ENCODE measurements around the gene SLAMF6.
"Not testable (repeated sequence)": the region's sequence is repeated elsewhere in the genome, so short reads cannot be mapped to it uniquely, and the experiment has no call there.

SLAMF6 gene

DNA sequence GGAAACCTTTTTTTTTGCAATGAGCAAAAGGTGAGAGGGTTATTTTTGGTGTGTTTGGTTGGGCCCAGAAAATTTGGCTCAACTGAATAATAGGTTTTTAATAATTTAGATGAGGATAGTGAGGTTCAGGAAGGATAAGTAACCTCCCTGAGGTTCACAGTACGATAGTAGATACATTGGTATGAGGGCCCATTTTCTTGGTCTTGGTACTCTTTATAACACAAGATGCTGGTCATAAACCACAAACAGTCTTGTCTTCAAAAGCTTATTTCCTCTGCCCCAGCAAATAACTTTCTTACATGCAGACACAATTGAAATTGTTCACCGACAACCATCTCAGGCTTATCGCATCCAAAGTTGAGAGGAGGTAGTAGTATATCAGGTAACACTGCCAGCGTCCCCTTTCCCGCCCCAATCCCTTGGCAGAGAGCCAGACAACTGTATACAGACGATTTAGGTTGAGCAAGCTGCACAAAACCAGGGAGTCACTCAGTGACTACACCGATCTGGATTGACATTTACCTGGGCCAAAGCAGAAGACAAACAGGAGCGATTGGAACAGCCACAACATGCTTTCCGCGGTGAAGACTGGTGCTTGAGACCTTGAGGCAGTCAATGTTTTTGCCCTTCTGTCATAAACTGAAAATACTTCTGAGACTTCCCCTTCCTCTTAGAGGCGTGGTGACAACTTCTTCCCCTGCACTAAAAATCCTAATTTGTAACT, at the start of gene SLAMF6:
TSS of gene SLAMF6 (minus strand) at position 634 of the 724 bp plus-strand sequence. CDS start at position 571, 63 bp downstream.
- no peak for DNase-seq

DNA sequence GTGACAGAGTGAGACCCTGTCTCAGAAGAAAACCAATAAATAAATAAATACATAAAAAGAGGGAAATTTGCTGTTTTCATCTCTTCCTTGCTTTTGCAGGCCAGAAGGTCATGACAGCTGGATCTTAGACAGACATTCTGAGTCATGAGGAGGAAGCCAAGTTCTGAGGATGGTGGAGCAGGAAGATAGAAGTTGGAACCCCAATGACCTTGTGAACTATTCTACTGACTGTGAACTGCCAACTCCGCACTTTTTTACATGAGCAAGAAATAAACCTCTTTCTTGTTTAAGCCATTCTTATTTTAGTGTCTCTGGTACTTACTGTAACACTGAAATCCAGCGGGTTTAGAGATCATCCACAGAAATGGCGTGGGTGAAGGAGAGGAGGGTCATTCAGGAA, 47.8 kb upstream of the SLAMF6 start:
- DNase-seq: no peak

DNA sequence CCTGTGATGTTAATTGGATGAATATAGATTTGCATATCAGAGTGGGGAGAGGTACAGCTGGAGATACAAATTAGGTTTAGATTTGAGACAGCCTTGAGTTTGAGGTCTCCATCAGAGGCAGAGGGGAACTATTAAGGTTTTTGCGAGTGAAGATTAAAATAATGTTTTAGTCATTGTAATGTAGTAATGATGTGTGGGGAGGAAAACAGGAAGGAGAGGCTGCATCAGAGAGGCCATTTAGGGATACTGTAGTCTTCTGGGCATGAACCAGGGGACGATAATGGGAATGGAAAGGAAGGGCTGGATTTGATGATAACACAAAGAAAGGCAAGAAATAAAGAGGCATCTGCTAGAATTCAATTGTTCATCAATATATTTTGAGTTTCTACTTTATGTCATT, 46.8 kb upstream of the SLAMF6 start:
- DNase-seq: no peak

DNA sequence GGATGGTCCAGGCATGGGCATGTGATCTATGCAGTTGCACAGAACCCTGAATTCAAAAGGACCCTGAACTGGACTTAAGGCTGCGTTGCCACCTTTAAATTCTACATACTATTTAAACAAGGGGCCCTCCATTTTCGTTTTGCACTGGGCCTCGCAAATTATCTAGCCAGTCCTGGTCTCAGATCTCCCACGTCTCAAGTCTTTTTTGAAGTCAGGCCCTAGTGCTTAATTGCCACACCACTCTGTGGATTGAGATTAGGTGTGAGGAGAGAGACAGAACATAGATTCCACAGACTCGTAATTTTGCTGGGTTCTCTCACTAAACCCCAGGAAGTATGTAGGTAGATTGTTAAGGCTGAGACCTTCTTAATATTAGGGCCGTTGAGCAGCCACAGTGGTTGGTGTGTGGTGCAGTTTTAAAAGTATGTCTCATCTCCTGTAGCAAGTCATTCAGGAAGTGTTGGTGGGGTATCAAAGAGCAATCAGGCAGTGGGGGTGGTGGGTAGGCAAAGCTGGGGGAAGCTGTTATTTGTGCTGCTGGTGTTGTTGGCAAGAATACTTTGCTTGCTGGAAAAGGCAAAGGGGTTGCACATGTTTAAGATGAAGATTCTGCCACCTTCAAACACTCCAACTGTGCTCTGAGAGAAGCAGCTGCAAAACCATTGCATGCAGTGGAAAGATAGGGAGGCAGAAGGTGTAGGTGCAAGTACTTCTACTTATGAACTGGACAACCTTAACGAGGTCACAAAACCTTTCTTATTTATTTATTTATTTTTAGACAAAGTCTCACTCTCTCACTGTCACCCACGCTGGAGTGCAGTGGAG, 45.0 kb upstream of the SLAMF6 start:
- no peak for DNase-seq

DNA sequence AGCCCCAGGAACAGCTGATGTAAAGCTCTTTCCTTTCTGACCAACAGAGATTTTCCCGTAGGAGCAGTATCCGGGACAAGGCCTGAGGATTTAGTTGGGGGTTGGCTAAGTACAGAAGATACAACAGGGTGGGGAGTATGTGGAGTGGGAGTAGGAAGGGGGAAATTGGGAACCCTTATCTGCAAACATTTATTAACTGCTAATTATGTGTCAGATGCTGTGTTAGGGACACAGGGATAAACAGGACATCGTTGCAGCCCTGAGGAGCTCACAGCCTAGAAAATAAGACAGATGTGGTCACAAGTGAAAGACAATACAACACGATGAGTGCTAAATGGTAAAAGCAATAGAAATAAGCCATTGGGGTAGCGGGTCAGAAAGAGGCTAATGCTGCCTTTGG, 44.3 kb upstream of the SLAMF6 start:
- no peak for DNase-seq

DNA sequence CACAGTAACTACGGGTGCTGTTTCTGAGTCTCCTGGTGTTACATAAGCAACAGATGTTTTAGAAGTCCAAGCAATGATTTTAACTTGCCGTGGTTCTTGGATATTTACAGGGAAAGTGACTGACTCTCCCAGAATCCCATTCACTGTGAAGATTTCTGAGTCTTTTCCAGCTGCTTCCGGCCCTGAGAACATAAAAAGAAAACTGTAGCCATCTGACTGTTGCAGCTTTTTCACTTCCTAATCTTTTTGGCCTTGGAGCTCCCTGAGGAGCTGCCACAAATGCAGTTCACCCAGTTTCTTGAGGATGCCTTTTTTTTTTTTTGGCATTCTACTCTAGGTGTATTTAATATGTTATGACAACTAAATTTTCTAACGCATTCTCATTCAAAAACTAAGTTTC, 42.5 kb upstream of the SLAMF6 start:
- no peak for DNase-seq

DNA sequence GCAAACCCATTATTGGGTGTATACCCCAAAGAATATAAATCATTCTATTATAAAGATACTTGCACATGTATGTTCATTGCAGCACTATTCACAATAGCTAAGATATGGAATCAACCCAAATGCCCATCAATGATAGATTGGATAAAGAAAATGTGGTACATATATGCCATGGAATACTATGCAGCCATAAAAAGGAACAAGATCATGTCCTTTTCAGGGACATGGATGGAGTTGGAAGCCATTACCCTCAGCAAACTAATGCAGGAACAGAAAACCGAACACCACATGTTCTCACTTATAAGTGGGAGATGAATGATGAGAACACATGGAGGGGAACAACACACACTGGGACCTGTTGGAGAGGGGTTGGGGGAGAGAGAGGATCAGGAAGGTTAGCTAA, 40.2 kb upstream of the SLAMF6 start:
- DNase-seq: not testable (repeated sequence)

DNA sequence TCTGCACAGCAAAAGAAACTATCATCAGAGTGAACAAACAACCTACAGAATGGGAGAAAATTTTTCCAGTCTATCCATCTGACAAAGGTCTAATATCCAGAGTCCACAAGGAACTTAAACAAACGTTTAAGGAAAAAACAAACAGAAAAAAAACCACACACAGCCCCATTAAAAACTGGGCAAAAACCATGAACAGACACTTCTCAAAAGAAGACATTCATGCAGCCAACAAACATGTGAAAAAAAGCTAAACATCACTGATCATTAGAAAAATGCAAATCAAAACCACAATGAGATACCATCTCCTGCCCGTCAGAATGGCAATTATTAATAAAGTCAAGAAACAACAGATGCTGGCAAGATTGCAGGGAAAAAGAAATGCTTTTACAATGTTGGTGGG, 39.7 kb upstream of the SLAMF6 start:
- DNase-seq: not testable (repeated sequence)

DNA sequence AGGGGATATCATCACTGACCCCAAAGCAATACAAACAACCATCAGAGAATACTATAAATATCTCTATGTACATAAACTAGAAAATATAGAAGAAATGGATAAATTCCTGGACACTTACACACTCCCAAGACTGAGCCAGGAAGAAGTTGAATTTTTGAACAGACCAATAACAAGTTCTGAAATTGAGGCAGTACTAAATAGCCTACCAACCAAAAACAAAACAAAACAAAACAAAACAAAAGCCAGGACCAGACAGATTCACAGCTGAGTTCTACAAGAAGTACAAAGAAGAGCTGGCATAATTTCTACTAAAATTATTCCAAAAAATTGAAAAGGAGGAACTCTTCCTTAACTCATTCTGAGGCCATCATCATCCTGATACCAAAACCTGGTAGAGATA, 37.8 kb upstream of the SLAMF6 start:
- no peak for DNase-seq

DNA sequence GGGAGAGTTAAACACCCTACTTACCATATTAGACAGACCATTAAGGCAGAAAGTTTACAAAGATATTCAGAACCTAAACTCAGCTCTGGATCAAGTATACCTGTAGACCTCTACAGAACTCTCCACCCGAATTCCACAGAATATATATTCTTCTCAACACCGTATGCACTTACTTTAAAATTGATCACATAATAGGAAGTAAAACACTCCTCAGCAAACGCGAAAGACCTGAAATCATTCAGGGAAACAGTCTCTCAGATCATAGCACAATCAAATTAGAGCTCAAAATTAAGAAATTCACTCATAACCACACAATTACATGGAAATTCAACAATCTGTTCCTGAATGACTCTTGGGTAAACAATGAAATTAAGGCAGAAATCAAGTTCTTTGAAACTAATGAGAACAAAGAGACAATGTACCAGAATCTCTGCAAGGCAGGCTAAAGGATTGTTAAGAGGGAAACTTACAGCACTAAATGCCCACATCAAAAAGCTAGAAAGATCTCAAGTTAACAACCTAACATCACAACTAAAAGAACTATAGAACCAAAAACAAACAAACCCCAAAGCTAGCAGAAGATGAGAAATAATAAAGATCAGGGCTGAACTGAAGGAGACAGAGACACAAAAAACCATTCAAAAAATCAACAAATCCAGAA, 37.1 kb upstream of the SLAMF6 start:
- DNase-seq: no peak

DNA sequence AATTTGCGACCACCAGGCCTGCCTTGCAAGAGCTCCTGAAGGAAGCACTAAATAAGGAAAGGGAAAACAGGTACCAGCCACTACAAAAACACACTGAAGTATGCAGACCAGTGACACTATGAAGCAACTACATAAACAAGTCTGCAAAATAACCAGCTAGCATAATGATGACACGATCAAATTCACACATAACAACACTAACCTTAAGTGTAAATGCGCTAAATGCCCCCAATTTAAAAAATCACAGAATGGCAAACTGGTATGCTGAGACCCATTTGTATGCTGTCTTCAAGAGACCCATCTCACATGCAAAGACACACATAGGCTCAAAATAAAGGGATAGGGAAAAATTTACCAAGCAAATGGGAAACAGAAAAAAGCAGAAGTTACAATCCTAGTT, 36.4 kb upstream of the SLAMF6 start:
- not testable (repeated sequence) for DNase-seq

DNA sequence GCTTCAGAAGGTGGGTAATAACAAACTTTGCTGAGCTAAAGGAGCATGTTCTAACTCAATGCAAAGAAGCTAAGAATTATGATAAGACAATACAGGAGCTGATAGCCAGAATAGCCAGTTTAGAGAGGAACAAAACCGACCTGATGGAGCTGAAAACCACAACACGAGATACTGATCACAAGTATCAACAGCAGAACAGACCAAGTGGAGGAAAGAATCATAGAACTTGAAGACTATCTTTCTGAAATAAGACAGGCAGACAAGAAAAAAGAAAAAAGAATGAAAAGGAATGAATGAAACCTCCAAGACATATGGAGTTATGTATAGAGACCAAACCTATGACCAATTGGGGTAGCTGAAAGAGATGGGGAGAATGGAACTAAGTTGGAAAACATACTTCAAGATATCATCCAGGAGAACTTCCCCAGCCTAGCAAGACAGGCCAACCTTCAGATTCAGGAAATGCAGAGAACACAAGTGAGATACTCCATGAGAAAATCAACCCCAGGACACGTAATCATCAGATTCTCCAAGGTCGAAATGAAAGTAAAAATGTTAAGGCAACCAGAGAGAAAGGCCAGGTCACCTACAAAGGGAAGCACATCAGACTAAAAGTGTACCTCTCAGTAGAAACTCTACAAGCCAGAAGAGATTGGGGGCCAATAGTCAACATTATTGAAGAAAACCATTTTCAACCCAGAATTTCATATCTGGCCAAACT, 35.8 kb upstream of the SLAMF6 start:
- DNase-seq: no peak

DNA sequence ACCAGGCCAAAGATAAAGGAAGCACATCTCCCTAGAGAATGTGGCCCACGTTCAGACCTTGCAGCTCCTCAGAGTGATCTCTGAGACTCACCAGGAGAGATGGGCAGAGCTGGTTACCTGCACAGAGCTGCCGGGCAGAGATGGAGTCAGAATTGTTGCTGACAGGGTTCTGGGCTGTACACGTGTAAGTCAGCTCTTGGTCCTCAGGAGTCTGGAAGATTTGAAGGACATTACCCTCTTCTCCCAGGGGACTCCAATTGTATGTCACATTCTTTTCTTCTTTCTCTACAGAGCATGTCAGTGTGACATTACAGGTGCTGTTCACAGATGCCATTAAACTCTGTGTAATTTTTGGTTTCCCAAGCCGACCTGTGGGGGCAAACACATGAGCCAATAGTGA, 30.7 kb upstream of the SLAMF6 start:
- DNase-seq: no peak

DNA sequence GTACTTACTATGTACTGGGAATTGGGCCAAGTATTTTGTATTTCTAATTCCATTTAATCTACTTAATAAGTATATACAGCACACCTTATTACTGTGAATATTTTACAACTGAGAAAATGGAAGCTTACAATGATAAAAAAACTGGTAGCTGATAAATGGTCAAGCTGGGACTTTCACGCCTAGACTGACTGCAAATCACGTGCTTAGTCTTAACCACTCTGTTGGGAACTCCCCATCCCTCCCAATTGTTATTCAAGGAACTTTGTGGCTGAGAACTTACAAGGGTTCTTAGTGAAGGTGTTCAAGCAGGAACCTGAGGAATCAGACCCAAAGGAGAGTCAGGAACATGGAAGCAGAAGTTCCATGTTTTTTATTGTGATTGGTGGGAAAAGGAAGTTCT, 29.4 kb upstream of the SLAMF6 start:
- DNase-seq: no peak

DNA sequence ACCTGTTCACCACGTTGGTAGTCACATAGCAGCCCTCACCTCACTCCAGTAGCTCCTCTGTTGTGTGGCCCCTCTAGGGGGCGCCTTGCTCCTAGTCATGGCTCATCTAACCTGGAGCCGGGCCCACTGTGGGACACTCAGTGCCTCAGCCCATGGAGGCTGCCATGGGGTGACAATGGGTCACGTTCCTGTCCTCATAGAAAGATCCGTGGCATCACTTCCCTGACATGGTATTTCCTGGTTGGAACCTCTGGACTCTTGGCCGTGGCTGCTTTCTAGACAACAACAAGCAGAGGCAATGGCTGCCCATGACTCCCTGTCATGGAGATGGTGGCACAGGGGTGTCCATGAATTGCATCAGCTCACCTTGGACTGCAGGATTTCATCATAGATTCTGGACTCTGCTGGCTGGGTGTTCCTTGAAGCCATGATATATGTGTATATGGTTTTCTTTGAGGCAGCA, 27.5 kb upstream of the SLAMF6 start:
- DNase-seq: no peak

DNA sequence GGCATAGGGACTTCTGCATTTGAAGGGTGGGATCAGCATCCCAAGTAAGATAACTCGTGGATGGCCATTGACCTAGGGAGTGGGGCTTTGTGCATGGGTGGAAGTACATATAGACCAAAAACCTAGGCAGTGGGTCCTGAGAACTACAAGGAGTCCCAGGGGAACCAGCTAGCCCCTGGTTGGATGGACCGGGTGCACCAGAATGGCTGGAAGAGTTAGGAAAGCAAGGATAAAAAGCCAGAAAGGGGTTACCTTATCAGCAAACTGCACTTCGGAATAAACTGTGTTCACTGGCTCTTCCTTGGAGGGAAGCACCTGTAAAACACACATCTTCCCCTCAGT, 26.6 kb upstream of the SLAMF6 start:
- no peak for DNase-seq

DNA sequence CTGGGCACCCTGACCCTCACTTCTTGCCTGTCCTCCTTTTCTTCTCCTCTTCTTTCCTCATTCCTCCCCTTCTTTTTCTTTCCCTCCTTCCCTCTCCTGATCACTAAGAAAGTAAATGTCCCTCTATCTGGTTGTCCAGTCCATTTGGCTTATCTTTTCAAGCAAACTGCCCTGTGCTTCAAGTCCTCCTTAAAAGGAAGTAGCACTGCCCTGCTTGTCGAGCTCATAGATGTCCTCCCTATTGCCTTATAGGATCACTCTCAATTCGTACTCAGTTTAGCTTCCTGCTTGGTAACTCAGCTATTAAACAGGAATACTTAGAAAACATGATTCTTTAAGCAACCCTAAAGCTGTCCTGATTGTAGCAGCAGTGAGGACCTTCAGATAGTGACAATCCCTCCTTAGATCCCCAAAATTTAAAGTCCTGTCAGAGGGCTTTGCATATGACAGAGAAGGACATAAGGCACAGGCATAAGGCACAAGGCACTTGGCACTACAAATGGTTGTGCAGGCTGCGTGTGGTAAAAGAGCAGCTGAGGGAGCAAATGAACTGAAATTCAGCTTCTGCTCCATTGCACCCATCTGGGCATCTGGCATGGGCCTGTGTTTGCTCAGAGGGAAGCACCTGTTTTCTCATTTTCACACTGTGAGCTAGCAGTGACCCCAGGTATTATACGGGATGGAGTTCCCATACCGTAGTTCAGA, 26.1 kb upstream of the SLAMF6 start:
- DNase-seq: no peak

DNA sequence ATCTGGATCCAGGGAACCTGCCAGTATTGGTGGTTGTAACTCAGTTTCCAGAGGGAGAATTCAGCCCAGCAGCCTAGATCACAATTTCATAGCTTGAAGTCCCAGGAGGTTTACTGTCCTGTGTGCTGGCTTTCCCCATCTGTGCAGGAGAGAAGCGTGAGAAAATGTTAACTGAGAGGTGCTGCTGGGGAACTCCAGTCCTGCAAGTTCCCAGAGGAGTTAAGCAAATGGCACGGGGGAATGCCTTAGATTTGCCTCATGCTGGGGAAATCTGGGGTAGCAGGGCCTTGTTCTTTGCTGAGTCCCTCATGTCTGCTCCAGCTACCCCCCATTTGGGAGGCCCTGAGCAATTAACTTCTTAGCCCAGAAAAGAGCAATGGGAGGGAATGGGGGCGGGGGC, 25.1 kb upstream of the SLAMF6 start:
- DNase-seq: no peak

DNA sequence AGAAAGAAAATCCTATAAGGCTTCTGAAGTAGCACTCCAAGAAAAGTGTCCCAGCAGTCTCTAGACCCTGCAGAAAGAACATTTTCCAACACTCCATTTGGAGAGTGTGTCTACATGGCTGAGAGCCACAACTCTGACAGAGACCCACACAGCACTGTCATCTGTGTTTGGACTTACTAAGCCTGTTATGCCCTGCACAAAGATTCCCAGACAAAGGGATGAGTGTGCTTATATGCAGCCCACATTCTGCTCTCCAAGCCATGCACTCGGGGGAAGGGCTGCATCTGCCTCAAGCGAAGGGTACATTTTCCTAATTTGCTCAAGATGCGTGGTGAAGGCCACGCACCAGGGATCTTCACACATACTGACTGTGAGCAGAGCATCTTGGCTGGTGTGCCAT, 24.4 kb upstream of the SLAMF6 start:
- no peak for DNase-seq

DNA sequence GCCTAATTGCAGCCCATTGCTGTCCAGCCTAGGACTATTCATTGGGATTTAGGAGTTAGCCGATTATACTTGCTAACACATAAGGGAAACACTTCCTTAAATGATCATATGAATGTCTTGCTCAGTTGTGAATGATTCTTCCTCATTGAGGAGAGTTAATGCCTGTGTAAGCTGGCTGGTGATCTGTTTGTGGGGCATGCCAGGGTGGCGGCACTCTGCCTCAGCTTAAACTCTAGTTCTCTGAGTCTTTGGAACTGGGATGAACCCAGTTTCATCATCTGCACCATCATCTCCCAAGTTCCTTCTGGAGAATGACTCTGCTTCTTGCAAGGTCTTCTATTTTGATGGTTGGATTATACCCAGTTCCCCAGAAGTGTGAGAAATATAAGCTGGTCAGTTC, 23.9 kb upstream of the SLAMF6 start:
- DNase-seq: no peak

DNA sequence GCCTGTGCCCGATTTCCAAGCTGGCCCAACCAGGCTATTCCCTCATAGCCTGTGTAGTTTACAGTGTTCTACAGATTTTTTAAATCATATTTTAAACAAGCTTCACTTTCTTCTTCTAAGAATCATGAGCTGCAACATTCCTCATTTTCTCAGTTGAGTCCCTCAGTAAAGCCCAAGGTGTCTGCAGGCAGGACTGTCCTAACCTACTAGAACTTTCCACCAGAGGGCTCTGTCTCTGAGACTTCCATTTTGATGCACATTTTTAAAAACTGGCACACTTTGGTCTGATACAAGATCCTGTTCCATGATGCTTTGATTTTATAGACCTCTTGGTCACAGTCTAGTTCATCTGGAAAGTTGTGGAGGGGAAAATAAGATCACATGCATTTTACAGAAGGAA, 21.6 kb upstream of the SLAMF6 start:
- DNase-seq: no peak

DNA sequence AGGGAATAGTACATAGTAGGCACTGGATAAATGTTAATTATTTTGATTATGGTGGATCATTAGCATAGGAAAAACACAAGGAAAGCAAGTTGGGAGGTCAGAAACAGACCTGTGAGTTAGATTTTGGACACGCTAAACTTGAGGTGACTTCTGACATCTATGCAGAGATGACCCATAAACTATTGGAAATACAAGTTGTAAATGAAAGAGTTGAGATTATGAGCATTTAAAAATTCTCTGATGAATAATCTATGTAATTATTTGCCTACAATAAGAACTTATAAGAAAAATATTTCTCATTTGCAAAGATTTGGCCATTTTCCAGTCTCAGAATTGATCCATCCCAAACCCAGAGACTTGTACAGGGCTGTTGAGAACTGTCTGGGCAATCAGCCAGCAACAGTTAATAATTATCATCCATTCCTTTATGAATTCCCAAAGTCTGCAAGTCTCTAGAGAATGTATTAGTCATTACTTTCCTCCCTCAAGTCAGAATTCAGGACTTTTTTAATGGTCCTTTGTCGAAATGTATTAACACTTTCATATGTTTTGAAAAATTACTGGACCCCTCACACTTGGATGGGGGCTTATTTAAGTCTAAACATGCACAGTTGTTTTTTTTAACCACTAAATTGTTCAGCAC, 19.4 kb upstream of the SLAMF6 start:
- no peak for DNase-seq
